SU-DHL-6 (cell line): ENCODE results near the gene TMEM95.

Experiments used
- EZH2phosphoT487 ChIP-seq: fragments of 200-600 bp; sonication (generic), shearing (Covaris generic); conservative IDR thresholded peaks from 2 replicates; pipeline ENCODE4 v1.6.1; 2018; ENCODE audit warnings: mild to moderate bottlenecking, antibody characterized with exemption, low read length, moderate library complexity, mixed read lengths
- TF ChIP-seq, protein P1 (sequence below): fragments of 200-600 bp; sonication (generic); IDR thresholded peaks from one replicate; pipeline ENCODE4 v1.5.1; 2017; ENCODE audit warnings: antibody characterized with exemption, mild to moderate bottlenecking, low read length, moderate library complexity; ENCODE audit not compliant: insufficient read depth, poor library complexity, severe bottlenecking

- TF ChIP-seq, protein P1, sequence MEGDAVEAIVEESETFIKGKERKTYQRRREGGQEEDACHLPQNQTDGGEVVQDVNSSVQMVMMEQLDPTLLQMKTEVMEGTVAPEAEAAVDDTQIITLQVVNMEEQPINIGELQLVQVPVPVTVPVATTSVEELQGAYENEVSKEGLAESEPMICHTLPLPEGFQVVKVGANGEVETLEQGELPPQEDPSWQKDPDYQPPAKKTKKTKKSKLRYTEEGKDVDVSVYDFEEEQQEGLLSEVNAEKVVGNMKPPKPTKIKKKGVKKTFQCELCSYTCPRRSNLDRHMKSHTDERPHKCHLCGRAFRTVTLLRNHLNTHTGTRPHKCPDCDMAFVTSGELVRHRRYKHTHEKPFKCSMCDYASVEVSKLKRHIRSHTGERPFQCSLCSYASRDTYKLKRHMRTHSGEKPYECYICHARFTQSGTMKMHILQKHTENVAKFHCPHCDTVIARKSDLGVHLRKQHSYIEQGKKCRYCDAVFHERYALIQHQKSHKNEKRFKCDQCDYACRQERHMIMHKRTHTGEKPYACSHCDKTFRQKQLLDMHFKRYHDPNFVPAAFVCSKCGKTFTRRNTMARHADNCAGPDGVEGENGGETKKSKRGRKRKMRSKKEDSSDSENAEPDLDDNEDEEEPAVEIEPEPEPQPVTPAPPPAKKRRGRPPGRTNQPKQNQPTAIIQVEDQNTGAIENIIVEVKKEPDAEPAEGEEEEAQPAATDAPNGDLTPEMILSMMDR: no peak
- no peak for TF ChIP-seq EZH2phosphoT487
These were observed 26.9 kb upstream of the TMEM95 start for GRCh38 chr17:7328009-7328408.
